ENCODE data around the gene GDPGP1. TPM values are rescaled to one million over a fixed set of nuclear protein-coding genes. Genes with fewer than 3 reads are reported as not detected.

Gene GDPGP1
- total RNA-seq, 2 donors from 2014 or later: 3.1 to 7.6 TPM

GRCh38 chr15:90294601-90295269, 60.7 kb downstream of the GDPGP1 start:
- ATAC-seq: no peak
- Mint-ChIP-seq H3K27ac (no peak overlapping the region), H3K9me3 (no peaks in the 10 kb centered on the region), H3K36me3 (no peaks in the 10 kb centered on the region)
- DNase-seq (ENCODE audit: low spot score in 2 of 2): no peak

- Mint-ChIP-seq H3K9me3 (no peaks in the 10 kb centered on the region), H3K36me3 (no peaks in the 10 kb centered on the region), H3K27ac (no peak overlapping the region)
- ATAC-seq: no peak
- DNase-seq (ENCODE audit: low spot score in 2 of 2): no peak
These were observed 61.2 kb downstream of the GDPGP1 start for GRCh38 chr15:90295270-90295648.

Other genes with a start within 250 kb of the GDPGP1 start
- gene ZNF710, start 232.9 kb upstream of the GDPGP1 start, total RNA-seq: 10 to 100 TPM; 13.2 to 28.1 TPM
- gene IDH2, start 131.7 kb upstream of the GDPGP1 start, total RNA-seq: 100 to 1,000 TPM; 203 to 242 TPM
- gene SEMA4B, start 32.9 kb upstream of the GDPGP1 start, total RNA-seq: 10 to 100 TPM in 1 of 2 donors, 1 to 10 TPM in 1; 8.9 to 19.1 TPM
- 100 to 1,000 TPM; 114 to 150 TPM for gene CIB1, start 268 bp upstream of the GDPGP1 start, total RNA-seq
- gene TTLL13, start 15.3 kb downstream of the GDPGP1 start, total RNA-seq: 1 to 10 TPM in 1 of 2 donors, under 1 TPM in 1; 0.49 to 1.0 TPM
- 10 to 100 TPM; 17.8 to 36.2 TPM for gene NGRN, start 31.5 kb downstream of the GDPGP1 start, total RNA-seq
- gene ZNF774, start 118.1 kb downstream of the GDPGP1 start, total RNA-seq: under 1 TPM; 0.50 to 0.99 TPM
- gene IQGAP1, start 154.0 kb downstream of the GDPGP1 start, total RNA-seq: 100 to 1,000 TPM; 185 to 192 TPM